Sigmoid colon (tissue), 4 donors: ENCODE data around the gene TPSD1.

Experiments
- CTCF ChIP-seq, 4 experiments: fragments of 450-650 bp in 3 of 4; fragments of 200-600 bp in 1 of 4; IDR thresholded peaks; one replicate each; pipeline ENCODE4 v1.5.1; 2016 to 2019; ENCODE audit warnings: antibody characterized with exemption in 4 of 4, mild to moderate bottlenecking in 3 of 4, moderate library complexity in 2 of 4
- POLR2A ChIP-seq, 2 donors: fragments of 450-650 bp; IDR thresholded peaks; one replicate each; pipeline ENCODE4 v1.6.1; 2016; ENCODE audit warnings: antibody characterized with exemption in 2 of 2, mild to moderate bottlenecking in 2 of 2, moderate library complexity in 2 of 2
- POLR2AphosphoS5 ChIP-seq, 4 donors: sonication (generic); formaldehyde crosslinking; IDR thresholded peaks; one replicate each; pipeline ENCODE4 v1.6.1; 2017; ENCODE audit warnings: antibody characterized with exemption in 4 of 4

- TF ChIP-seq CTCF (IDR thresholded peaks at IDR 0.05), result no peak
- TF ChIP-seq POLR2AphosphoS5 (IDR thresholded peaks at IDR 0.05), result no peak
- no peak for TF ChIP-seq POLR2A (IDR thresholded peaks at IDR 0.05)
These were observed 47.5 kb upstream of the TPSD1 start for GRCh38 chr16:1208239-1208830.
